NCI-H1930 (cell line): ENCODE measurements around the gene SLC25A17.
"Not testable (repeated sequence)": the region's sequence is repeated elsewhere in the genome, so short reads cannot be mapped to it uniquely, and the experiment has no call there.

Experiments
- DNase-seq, 2 experiments: peaks; one replicate each; lab custom pipeline; 2025; lab: John Stamatoyannopoulos, UW

The SLC25A17 gene

DNA sequence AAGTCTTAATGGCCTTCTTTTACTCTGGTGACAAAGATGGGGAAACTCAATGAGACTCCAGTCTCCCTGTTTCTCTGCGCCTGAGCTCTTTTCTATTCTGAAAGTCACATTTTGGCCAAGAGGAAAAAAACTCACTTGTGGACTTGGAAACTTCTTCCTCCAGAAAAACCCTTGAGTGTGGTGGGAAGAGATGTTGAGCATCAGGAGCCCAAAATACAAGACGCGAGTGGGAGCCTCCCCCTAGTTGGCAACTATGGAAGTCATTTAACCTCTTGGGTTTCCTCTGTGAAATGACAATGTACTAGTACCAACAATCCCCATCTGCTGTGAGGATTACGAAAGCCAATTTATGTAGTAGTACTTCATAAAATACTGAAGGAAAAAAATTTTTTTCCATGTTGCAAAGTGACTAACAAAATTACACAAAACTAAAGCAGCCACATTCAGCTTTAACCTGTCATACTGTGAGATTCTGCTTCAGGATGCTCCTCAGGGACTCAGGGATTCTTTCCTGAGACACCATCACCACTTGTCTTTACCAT is 524 bp upstream of the SLC25A17 start:
- DNase-seq = no peak

DNA sequence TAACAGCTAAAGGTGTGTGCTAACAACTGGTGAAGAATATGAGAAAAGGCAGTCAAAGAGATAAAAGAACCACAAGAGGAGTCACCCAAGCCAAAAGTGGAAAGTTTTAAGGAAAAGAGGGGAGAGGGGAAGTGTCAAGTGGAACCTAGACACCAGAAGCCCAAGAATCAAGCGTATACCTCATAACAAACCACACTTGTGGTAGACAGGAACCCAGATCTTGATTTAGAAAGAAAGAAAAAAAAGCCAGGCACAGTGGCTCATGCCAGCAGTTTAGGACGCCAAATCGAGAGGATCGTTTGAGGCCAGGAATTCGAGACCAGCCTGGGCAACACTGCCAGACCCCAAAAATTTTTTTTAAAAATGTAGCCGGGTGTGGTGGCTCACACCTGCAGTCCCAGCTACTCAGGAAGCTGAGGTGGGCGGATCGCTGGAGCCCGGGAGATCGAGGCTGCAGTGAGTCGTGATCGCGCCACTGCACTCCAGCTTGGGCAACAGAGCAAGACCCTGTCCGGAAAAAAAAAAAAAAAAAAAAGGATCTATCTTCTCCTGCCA is 877 bp downstream of the SLC25A17 start:
- no peak for DNase-seq

DNA sequence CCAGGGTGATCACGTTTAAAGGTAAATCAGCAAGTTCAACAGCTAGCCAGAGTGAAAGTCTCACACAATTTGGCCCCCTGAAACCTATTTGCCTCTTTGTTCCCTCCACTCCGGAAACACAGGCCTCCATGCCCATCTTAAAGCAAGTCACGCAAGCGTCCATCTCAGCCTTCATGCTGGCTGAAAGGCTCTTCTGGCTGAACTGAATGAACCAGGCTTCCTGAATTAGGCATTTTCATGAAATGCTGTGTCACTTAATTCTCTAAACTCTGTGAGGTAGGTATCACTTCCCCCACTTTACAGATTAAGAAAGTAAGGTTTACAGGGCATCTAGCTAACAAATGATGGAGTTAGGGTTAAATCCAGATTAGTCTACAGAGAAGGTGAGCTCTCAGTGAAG is 1.4 kb downstream of the SLC25A17 start:
- DNase-seq = no peak

DNA sequence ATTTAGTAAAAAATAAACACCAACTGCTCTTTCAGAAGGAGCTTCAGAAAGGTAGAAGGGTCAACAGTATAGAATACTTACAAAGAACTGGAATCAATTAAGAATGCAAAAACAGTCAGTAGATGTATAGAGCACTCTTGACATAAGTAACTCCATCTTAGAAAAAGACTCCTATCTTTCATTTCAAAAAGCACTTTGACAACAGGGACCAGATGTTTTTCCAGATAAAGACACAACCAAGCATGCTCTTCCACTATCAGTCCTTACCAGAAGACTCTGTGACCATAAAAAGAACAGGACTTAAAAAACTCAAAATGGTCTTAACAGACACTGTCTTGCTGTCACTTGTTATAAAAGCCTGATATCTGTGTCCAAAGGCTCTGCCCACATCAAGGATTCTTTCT is 5.2 kb downstream of the SLC25A17 start:
- no peak for DNase-seq

GRCh38 chr22:40808018-40808841 is 10.9 kb downstream of the SLC25A17 start:
- DNase-seq = no peak

- no peak for DNase-seq
Measured at GRCh38 chr22:40806711-40807110, 12.4 kb downstream of the SLC25A17 start.

DNA sequence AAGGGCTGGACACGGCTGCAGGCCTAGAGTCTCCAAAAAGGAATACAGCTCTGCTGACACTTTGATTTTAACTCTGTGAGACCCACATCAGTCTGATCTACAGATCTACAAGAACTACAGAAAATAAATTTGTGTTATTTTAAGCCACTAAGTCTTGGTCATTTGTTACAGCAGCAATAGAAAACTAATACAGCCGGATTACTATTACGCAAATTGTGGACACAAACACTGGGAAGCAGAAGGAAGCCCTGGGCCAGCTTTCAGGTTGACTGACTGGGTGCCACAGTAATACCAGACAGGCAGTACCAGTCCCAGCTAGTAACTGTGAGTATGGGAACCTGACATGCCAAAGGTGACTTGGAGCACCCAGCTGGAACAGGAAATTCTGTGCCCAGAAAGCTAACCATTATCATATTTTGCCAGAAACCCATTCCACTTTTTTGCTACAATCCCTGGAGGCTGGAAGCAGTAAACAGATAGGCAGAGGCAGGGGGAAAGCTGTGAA is 13.4 kb downstream of the SLC25A17 start:
- DNase-seq = no peak

- DNase-seq = no peak
Measured at GRCh38 chr22:40805239-40805638, 13.9 kb downstream of the SLC25A17 start.

GRCh38 chr22:40803321-40803720 is 15.8 kb downstream of the SLC25A17 start:
- no peak for DNase-seq

DNA sequence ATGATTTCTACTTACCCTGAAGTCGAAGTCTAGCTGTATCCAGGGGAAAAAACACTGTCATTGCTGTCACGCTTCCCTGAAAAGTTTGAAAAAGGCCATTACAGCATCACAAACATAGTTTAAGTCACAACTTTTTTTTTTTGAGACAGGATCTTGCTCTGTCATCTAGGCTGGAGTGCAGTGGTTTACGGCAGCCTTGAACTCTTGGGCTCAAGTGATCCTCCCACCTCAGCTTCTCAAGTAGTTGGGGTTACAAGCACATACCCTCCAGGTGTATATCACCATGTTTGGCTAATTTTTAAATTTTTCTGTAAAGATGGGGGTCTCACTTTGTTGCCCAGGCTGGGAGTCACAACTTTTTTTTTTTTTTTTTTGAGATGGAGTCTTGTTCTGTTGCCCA is 20.1 kb downstream of the SLC25A17 start:
- no peak for DNase-seq

- no peak for DNase-seq
Measured at GRCh38 chr22:40797427-40797826, 21.7 kb downstream of the SLC25A17 start.

GRCh38 chr22:40792451-40792850 is 26.7 kb downstream of the SLC25A17 start:
- DNase-seq = no peak

GRCh38 chr22:40791241-40791640 is 27.9 kb downstream of the SLC25A17 start:
- DNase-seq = no peak

GRCh38 chr22:40789131-40789530 is 30.0 kb downstream of the SLC25A17 start:
- no peak for DNase-seq

- DNase-seq = no peak
Measured at GRCh38 chr22:40782521-40782920, 36.6 kb downstream of the SLC25A17 start.

DNA sequence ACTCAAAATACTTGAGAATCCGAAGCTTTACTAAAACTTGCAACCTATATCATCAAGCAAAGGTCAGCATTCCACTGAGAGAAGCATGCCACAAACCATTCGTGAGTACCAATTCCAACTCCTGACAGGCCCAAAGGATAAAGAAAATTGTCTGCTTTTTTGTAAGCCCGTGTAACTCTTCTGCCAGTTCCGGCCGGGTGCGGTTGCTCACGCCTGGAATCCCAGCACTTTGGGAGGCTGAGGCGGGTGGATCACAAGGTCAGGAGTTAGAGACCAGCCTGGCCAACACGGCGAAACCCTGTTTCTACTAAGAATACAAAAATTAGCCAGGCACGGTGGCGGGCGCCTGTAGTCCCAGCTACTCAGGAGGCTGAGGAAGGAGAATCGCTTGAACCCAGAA is 37.4 kb downstream of the SLC25A17 start:
- DNase-seq = not testable (repeated sequence)

GRCh38 chr22:40769761-40770160 is 49.4 kb downstream of the SLC25A17 start:
- DNase-seq = no peak

- DNase-seq = no peak
Measured at GRCh38 chr22:40768206-40768605, 50.9 kb downstream of the SLC25A17 start.

DNA sequence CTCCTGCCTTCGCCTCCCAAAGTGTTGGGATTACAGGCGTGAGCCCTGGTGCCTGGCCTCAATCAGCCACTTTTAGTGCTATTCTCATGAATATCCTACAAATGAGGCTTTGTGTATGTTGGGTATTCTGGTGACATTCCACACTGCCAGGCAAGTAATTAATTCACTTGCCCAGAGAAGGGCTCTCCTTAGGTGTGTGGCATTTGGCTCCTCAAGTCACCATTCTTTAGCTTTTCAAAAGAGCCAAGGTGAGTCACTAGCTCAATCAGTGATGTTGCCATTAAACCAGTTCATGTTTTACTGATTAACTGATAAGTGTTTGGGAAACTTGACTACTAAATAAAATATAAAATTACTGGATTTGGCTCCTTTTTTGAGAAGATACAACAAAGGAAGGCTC is 52.2 kb downstream of the SLC25A17 start:
- no peak for DNase-seq

DNA sequence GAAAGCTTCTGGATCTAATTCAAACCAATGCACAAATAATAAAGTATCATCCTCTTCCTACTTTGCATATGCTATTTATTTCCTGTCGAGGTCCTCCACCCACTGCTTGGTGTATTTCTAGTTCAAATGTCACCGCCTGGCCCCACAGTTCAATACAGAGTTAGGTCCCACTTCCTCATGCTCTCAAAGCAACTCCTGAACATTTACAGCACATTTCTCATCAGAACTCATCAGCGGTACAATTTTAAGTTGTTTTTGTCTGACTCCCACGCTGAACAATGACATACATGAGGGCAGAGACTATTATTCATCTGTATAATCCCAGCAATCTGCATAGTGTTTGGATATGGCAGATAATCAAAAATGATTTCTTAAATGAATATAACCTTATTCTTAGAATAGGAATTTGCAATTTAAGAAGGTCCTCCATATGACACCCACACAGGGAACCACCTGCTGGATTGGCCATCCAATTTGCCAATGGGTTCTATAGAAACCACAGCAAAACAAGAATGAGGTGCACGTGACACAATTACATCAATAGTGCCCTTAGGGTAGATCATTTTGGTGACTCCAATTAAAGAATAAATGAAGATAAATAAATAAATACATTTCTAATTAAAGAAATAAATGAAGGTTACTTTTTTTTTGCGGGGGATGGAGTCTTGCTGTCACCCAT is 54.2 kb downstream of the SLC25A17 start:
- DNase-seq = no peak

- DNase-seq = no peak
Measured at GRCh38 chr22:40759294-40759840, 59.8 kb downstream of the SLC25A17 start.

DNA sequence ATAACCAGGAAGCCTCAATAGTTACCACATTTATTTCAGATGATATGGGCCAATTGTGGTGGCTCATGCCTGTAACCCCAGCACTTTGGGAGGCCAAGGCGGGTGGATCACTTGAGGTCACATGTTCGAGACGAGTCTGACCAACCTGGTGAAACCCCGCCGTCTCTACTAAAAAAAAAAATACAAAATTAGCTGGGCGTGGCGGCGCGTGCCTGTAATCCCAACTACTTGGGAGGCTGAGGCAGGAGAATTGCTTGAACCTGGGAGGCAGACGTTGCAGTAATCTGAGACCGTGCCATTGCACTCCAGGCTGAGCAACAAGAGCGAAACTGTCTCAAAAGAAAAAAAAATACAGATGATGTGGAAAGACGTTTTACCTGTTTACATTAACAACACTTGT is 60.3 kb downstream of the SLC25A17 start:
- not testable (repeated sequence) for DNase-seq
